NOMO-1 treated with dmso at 0.1 percent for 144 hours (cell line): Measurements from ENCODE around the gene MRE11.
"Not testable (repeated sequence)": the region's sequence is repeated elsewhere in the genome, so short reads cannot be mapped to it uniquely, and the experiment has no call there.

ENCODE experiments used
- DNase-seq: peaks from one replicate; lab custom pipeline; 2025; ENCODE audit not compliant: unreplicated experiment; lab: John Stamatoyannopoulos, UW

The MRE11 gene

GRCh38 chr11:94433049-94433448, 60.6 kb downstream of the MRE11 start:
- no peak for DNase-seq

- no peak for DNase-seq
These were observed 69.0 kb downstream of the MRE11 start for GRCh38 chr11:94424662-94425061.

DNA sequence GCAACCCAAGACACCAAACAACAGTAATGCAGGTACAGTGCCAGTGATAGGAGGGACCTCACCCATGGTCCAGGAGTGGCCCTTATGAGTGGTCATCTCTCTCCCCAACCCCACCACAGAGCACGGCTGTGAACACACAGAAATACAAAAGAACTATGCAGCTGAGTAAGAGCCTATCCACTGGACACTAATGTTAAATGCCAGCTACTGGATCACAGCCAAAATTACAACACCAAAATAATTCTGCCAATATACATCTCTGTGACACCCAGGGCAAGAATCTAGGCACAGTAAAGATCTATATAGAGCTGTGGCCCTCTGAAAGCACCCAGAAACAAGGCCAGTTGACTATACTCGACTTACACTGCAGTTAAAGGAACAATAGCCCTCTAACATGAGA, 69.6 kb downstream of the MRE11 start:
- no peak for DNase-seq

GRCh38 chr11:94423507-94423906, 70.1 kb downstream of the MRE11 start:
- no peak for DNase-seq

DNA sequence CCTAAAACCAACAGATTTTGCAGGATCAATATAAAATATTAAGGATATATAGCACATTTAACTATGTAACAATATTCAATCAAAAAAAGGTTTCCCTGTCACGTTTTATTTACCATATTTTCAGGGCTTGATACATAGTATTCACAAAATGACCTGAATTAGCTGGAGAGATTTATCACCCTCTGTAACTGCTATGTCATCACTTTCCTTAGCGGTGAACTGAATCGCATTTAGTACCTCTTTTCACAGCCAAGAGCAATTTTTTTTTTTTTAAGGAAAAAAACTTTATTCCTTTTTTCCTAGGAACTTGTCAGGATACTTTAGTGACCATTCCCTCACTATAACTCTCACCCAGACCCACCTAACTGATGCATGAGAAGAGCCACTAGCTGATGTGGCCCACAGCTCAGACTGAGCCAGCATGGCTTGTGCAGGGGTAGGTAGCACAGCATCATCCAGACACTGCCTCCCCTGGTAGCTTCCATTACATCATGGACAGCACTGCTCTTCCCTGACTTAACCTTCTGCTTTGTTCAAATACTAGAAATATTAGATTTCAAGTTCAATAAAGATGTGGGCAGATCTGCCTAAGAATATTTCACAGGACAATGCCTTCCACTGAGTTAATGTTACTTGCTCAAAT, 75.4 kb downstream of the MRE11 start:
- DNase-seq, result no peak

GRCh38 chr11:94417386-94417987, 76.2 kb downstream of the MRE11 start:
- no peak for DNase-seq

- DNase-seq, result no peak
These were observed 88.4 kb downstream of the MRE11 start for GRCh38 chr11:94405062-94405833.

- DNase-seq, result no peak
These were observed 91.3 kb downstream of the MRE11 start for GRCh38 chr11:94402355-94402754.

- DNase-seq, result no peak
These were observed 91.8 kb downstream of the MRE11 start for GRCh38 chr11:94401773-94402265.

DNA sequence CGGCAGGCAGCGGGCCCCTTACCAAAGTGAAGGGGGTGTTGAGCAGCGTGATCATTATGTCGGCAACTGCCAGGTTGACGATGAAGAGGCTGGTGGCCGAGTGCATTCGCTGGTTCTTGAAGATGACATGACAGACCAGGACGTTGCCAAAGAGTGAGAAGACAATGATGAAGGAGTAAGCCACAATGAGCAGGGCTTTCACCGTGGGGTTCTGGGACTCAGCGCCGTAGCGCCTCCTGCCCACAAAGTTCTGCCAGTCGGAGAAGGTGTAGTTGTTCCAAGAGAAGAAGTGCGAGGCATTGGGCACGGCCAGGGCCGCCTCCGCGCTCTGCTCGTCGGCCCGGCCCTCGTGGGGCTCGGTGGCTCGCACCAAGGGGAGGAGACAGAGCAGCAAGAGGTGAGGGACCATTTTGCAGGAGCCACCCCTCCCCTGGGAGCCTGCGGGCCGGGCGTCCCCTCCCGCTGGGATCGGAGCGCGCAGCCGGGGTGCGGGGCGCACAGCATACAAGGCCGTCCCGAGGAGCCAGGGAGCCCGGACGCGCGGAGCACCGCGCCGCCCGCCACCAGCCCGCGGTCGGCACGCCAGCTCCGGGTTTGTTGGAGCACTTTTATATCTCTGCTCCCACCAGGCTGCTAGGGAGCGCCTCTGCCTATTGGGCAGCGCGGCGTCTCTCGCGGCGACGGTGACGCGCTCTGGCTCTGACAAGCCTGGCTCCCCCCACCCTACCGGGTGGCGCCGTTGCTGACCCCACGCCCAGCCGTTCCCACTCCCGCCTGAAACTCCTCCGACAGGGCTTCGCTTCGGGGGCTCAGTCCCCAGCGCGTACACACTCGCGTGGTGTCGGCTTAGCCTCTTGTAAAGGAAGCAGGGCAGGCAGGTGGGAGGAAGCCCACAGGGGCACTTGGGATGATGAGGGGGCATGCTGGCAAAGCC, 92.5 kb downstream of the MRE11 start, which contains the start of gene GPR83:
Gene GPR83, minus strand, starts transcription at position 581 of the 934 bp plus-strand sequence. Its CDS starts 172 bp downstream, at position 409.
- DNase-seq, result no peak

- no peak for DNase-seq
These were observed 93.2 kb downstream of the MRE11 start for GRCh38 chr11:94400457-94400838.

DNA sequence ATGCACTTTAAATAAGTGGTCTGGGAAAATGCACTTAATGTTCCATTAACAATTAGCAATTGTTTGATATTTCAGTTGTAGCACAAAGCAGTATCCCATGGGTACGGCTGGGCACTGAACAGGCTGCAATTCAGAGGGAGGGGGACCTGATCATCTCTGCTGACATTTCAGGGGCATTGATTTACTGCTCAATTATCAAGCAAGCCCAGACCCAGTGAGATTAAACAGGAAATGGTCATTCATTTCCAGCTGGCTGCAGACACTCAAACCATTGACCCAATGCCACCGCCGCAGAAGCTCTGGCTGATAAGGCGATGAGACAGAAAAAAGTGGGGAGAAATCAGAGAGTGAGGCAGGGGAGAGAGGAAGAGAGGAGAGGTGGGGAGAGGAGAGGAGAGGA, 93.6 kb downstream of the MRE11 start:
- no peak for DNase-seq

- DNase-seq, result no peak
These were observed 95.5 kb downstream of the MRE11 start for GRCh38 chr11:94398101-94398500.

- no peak for DNase-seq
These were observed 97.4 kb downstream of the MRE11 start for GRCh38 chr11:94396282-94396681.

DNA sequence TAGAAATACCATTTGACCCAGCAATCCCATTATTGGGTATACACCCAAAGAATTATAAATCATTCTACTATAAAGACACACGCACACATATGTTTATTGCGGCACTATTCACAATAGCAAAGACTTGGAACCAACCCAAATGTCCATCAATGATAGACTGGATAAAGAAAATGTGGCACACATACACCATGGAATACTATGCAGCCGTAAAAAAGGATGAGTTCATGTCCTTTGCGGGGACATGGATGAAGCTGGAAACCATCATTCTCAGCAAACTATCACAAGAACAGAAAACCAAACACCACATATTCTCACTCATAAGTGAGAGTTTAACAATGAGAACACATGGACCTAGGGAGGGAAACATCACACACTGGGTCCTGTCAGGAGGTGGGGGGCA, 101.7 kb downstream of the MRE11 start:
- DNase-seq, result not testable (repeated sequence)

DNA sequence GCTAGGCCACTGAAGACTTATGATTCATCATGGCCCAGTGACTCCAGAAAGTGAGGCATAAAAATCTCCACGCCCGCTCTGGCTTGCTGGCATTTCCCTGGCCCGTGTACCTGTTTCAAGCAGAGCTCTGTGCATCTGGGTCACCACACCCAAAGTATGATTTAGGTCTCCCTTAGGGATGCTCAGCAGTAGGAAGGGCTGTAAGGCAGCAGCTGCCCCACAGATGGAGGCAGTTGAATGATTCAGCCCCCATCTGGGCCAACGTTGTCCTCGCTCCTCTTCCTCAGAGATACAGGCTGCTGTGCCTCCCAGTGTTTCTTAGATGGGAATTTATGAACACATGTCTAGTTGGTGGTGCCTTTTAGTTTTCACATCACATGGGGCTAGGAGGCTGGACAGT, 114.0 kb downstream of the MRE11 start:
- no peak for DNase-seq

DNA sequence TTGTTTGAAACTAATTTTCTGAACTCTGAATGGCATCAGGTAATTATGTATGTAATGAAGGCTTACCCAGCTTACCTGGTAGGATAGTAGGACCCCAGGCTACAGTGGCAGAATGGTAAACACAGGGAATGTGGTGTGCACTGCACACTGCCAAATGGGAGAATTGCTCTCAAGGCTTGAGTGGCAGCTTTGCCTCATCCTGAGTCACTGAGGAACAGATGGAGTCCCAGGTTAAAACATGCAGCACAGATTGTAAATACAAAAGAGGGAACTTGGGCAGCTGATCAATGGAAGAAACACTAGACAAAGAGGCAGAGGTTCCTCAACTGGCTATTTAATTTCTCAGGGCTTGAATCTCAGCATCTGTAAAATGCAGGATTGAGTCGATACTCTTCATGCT, 116.8 kb downstream of the MRE11 start:
- no peak for DNase-seq

GRCh38 chr11:94370576-94370975, 123.1 kb downstream of the MRE11 start:
- DNase-seq, result not testable (repeated sequence)
